ENCODE data around the gene RILP.

The RILP gene

DNA sequence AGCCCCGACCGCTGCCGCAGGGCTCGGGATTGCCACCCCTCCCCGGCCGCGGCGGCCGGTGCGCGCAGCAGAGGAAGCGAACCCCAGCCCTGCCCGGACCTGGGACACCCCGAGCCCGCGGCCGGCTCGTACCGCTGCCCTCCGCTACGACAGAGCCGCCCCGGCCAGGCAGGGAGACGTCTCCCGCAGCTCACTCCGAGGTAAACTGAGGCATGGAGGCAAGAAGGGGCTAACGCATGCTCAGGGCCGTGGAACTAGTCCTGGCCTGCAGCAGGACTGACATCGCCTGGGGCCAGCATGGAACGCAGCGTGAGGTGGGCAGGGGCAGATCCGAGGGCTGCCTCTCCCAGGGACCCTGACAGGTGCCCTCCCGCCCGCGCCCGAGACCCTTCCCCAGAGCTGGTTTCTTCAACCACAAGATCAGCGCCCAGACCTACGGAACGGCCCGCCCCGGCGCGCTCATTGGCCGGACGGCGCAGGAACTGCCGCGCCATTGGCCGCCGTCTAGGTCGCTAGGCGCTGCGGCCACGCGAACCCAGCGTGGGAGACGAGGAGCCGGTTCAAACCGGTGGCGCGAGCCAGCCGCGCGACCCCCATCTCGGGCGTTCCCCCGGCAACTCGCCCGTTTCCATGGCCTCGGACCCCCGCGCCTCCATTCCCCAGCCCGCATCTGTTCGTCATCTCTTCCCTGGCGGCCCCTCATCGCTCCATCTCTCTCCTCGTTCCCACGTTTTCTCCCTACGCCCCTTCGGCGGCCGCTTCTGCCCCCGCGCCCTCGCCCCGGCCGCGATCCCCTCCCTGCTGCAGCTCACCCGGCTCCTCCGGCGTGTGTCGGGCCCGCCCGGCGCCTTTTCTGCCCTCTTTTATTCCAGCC, 21.4 kb downstream of the RILP start, which contains the start of gene SLC43A2:
Gene SLC43A2 (minus strand): TSS at position 853 of the 874 bp plus-strand sequence. CDS start 960 bp downstream, outside the sequence.
- peak; percentile 74 for DNase-seq

- no peak for DNase-seq
Measured at GRCh38 chr17:1627182-1627981, 22.3 kb downstream of the RILP start.

DNA sequence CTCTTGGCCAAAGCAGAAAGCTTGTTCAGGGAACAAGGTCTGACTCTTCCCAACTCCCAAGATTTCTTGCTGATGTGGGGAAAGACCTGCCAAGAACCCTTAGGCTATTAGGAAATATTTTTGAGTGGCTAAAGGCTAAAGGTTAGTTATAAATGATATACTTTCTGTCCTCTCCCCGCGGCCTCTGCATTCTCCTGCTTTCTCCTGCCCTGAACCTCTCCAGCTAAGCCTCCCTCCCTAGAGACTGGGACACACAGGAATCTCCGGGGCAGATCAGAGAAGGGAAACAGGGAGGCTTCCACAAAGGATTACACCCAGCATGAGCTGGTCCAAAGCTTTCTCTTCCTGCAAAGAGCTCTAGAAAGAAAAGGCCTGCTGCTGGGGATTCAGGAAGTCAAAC, 23.3 kb downstream of the RILP start:
- DNase-seq = no peak

- DNase-seq = no peak
Measured at GRCh38 chr17:1625581-1625980, 24.1 kb downstream of the RILP start.

GRCh38 chr17:1625053-1625452, 24.6 kb downstream of the RILP start:
- no peak for DNase-seq

- no peak for DNase-seq
Measured at GRCh38 chr17:1624650-1625049, 25.0 kb downstream of the RILP start.

DNA sequence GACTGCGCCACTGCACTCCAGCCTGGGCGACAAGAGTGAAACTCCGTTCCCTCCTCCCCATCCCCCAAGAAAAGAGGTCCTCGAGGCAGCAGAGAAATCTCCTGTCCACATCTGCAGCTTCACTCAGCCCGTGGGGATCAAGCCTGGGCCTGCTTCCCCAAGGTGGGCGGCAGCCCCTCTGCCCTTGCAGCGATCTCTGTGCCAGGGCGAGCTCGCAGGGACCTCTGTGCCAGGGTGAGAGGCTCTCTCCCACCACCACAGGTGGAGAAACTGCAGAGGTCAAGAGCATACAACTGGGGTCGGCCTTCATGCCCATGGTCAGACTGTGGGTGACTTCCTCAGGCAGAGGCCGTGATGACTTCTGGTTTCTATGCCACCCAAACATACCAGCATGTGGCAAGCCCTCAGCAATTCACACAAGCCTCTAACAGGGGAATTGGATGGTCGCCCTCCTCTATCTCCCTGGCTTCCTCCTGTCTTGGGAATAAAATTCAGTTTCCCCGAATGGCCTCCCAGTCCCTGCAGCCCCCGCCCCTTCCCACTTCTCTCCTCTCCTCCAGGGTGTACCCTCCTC, 26.5 kb downstream of the RILP start:
- no peak for DNase-seq

DNA sequence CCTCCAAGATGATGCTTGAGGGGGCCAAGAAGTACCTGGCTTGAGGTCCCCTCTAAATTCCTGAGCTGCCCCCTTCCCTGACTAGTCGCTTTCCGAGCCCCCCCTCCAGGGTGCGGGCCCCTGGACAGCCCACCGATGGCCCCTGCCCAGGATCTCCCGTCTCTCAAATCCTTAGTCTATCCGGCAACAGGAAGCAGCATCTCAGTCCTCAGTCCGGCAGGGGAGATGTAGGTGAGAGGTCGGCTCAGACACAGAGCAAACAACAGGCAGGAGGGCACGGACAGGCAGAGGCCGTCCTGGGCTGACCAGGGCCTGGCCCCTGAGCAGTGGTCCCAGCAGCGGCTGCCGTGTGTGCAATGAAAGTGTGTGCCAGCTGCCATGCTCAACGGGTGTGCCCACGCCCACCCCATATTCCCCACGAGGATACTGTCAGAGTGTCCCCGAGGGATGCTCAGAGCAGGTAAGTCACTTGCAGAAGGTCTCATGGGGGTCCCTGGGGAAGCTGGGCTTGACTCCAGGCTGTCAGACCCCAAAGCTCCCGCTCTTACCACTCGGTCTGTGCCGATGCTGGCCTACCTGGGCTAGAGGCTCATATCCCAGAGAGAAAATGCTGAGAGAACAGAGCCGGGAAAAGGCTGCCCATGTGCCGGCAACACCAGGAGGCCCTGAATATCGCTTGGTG, 28.3 kb downstream of the RILP start:
- DNase-seq = no peak

DNA sequence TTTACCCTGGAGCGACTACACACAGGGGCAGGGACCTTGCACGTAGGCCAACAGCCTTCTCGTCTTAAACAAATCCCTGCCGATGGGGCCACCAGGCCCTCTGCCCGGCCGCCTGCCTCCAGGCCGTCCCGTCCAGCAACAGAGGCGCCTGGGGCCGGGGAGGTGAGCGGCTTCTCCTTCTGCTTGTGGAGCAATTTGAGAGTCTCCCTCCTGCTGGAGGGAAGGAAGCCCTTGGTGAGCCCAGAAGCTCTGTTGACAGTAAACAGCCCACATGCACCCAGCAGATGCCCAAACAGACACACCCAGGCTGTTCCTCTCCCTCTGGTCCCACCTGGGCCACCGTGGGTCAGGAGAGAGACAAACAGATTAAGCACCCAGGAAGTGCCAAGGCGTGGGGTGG, 29.2 kb downstream of the RILP start:
- DNase-seq = no peak

- no peak for DNase-seq
Measured at GRCh38 chr17:1617620-1618174, 32.0 kb downstream of the RILP start.

GRCh38 chr17:1616101-1616500, 33.6 kb downstream of the RILP start:
- no peak for DNase-seq

- DNase-seq = no peak
Measured at GRCh38 chr17:1612400-1612799, 37.3 kb downstream of the RILP start.

- DNase-seq = no peak
Measured at GRCh38 chr17:1611715-1612114, 38.0 kb downstream of the RILP start.

DNA sequence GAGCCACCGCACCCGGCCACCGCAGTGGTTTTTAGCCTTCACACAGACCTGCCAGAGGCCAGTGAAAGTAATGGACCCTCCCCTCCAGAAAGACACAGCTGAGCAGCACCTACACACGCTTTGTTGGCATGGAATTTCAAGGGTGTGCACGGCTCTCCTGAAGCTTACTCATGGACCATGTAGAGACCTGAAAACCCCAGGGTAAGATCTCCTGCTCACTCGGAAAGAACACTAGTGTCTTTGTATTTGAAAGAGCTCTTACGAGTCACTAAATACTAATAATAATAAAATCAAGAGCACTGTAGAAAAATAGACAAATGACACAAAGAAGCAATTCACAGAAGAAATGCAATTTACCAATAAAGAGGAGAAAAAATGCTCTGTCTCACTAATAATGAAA, 41.0 kb downstream of the RILP start:
- DNase-seq = no peak

DNA sequence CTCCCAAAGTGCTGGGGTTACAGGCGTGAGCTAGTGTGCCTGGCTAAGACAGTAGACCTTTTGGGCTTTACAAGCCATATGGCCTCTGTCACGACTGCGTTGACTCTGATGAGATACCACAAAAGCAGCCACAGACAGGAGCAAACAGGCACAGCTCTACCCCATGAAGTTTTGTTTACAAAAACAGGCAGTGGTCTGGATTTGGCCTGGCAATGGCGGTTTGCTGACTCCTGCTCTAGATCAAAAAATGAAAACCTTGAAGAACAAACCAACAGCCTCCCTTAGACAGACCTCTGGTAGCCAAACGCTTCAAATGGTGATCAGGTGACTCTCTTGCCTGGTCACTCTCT, 41.7 kb downstream of the RILP start:
- no peak for DNase-seq

GRCh38 chr17:1606352-1606985, 43.2 kb downstream of the RILP start:
- no peak for DNase-seq

DNA sequence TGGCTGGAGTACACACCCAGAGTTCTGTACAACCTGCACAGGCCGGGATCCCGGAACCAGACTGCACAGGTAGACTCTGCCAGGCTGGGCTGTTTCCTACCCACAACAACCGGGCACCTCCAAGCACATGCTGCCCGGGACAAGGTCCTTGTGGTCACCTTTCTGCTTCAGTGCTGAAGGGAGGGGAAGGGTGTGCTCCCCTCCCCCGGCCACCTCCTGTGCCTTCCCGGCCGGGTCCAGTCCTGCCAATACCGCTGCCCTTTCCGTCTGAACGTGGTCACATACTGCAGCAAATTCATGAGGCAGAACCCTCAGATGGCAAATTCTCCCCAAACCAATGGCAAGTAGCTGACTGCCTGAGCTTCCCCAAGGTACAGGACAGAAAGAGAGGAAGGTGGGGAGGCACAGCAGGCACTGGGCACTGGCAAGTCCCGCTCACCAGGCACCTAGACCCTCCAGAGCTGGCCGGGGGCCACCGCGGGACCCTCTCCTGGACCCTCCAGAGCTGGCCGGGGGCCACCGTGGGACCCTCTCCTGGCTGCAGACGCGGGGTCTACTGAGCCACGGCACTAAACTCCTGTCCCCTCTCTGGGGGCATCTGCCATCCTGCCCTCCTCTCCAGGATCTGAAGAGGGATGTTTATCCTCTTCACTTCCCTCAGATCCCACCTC, 43.9 kb downstream of the RILP start:
- DNase-seq = no peak

- DNase-seq = no peak
Measured at GRCh38 chr17:1604831-1605528, 44.7 kb downstream of the RILP start.

DNA sequence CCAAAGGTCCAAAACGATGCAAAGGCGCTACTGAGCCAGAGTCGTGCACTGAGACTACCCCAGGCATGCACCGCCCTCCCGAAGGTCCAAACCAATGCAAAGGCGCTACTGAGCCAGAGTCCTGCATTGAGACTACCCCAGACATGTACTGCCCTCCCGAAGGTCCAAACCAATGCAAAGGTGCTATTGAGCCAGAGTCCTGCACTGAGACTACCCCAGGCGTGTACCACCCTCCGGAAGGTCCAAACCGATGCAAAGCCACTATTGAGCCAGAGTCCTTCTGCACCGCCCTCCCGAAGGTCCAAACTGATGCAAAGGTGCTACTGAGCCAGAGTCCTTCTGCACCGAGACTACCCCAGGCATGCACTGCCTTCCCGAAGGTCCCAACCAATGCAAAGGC, 48.1 kb downstream of the RILP start:
- no peak for DNase-seq

- DNase-seq = no peak
Measured at GRCh38 chr17:1598399-1599095, 51.1 kb downstream of the RILP start.
